Activated naive CD4-positive, alpha-beta T cell treated with anti-CD3 and anti-CD28 coated beads for 36 hours (primary cell): ENCODE measurements around the gene KRTAP5-2. TPM values are rescaled to one million over a fixed set of nuclear protein-coding genes. Genes with fewer than 3 reads are reported as not detected.
"Not testable (repeated sequence)": the region's sequence is repeated elsewhere in the genome, so short reads cannot be mapped to it uniquely, and the experiment has no call there.

ENCODE experiments used
- CTCF ChIA-PET: fragments of 350-600 bp; sonication (Branson Sonifier 250); formaldehyde crosslinking; loops from one replicate; lab custom pipeline; 2021; ENCODE audit warnings: antibody characterized with exemption; lab: Charles Lee
- DNase-seq: peaks from one replicate; pipeline ENCODE4 v3.0.0-alpha.2; 2020
- H3K27ac Mint-ChIP-seq: one replicate; pipeline ENCODE4 v1.8.0; 2021; ENCODE audit warnings: mild to moderate bottlenecking, mixed read lengths
- H3K27me3 Mint-ChIP-seq: one replicate; pipeline ENCODE4 v1.8.0; 2021; ENCODE audit warnings: low read depth, mixed read lengths
- H3K36me3 Mint-ChIP-seq: one replicate; pipeline ENCODE4 v1.8.0; 2021; ENCODE audit warnings: low read depth, mixed read lengths
- H3K4me1 Mint-ChIP-seq: one replicate; pipeline ENCODE4 v1.8.0; 2021; ENCODE audit warnings: low read depth, mixed read lengths
- H3K4me3 Mint-ChIP-seq: one replicate; pipeline ENCODE4 v1.8.0; 2021; ENCODE audit warnings: mild to moderate bottlenecking, moderate library complexity, mixed read lengths
- H3K9me3 Mint-ChIP-seq: one replicate; pipeline ENCODE4 v1.8.0; 2021; ENCODE audit warnings: mixed read lengths
- intact Hi-C: fragments of 100-400 bp; cut with micrococcal nuclease; formaldehyde crosslinking; loops from one replicate; pipeline ENCODE4 v1.15.1; 2023
- total RNA-seq, 2 experiments: library from RNA; stranded (reverse); gene quantifications; one replicate each; pipeline ENCODE4 v1.2.3, GENCODE V29; 2021

The KRTAP5-2 gene
- total RNA-seq, 2 experiments from 2014 or later, result not detected

DNA sequence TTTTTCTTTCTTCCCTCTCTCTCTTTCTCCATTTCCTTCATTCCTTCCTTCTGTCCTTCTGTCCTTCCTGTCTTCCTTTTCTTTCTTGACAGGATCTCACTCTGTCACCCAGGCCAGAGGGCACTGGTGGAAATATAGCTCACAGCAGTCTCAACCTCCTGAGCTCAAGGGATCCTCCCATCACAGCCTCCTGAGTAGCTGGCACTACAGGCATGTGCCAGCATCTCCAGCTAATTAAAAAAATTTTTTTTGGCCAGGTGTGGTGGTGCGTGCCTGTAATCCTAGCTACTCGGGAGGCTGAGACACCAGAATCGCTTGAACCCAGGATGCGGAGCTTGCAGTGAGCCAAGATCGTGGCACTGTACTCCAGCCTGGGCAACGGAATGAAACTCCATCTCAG, 21.3 kb downstream of the KRTAP5-2 start:
- DNase-seq, result no peak
- CTCF ChIA-PET, result interaction anchor here (0.6 to 2.5 kb wide), 5 partner anchors 11 to 659 kb away, joined by 3 to 12 read pairs (median 4); no protein-coding TSS in a partner anchor

GRCh38 chr11:1575756-1576155, 22.3 kb downstream of the KRTAP5-2 start:
- DNase-seq, H3K27ac Mint-ChIP-seq, H3K36me3 Mint-ChIP-seq, H3K4me3 Mint-ChIP-seq, H3K9me3 Mint-ChIP-seq: not testable (repeated sequence)
- intact Hi-C loops, result loop anchor here (2.0 kb wide), 1 partner anchor 313 kb away; no protein-coding TSS in a partner anchor
- Mint-ChIP-seq H3K4me1 (peaks cover 10% of the 10 kb centered on the region), H3K27me3 (peaks cover 15% of the 10 kb centered on the region)
- CTCF ChIA-PET, result interaction anchor here (1.0 to 2.5 kb wide), 12 partner anchors 11 to 462 kb away, joined by 3 to 12 read pairs (median 6); no protein-coding TSS in a partner anchor

More for the DNA sequence above, 21.3 kb downstream of the KRTAP5-2 start:
- H3K27ac Mint-ChIP-seq, result no peak overlapping the region
- H3K36me3 Mint-ChIP-seq, result no peaks in the 10 kb centered on the region
- H3K9me3 Mint-ChIP-seq, result peaks cover 4% of the 10 kb centered on the region
- H3K27me3 Mint-ChIP-seq, result peaks cover 15% of the 10 kb centered on the region
- H3K4me1 Mint-ChIP-seq, result peaks cover 9% of the 10 kb centered on the region
- intact Hi-C loops, result no loop called here
- H3K4me3 Mint-ChIP-seq, result no peak overlapping the region

DNA sequence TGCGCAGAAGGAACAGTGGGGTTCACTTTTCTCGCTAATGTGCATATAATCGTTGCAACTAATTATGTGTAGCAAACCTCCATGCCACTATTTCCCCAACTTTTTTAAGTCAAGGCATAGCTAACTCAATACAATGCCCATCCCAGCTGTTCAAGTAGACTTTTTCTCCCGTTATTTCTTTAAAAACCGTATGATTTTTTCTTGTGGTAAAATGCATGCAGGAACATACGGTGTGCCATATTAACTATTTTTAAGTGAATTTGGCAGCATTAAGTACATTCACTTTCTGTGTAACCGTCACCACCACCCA, 23.2 kb downstream of the KRTAP5-2 start:
- Mint-ChIP-seq H3K4me3 (no peak overlapping the region), H3K9me3 (peaks cover 4% of the 10 kb centered on the region), H3K27me3 (peaks cover 15% of the 10 kb centered on the region)

GRCh38 chr11:1574238-1574932, 23.7 kb downstream of the KRTAP5-2 start:
- peak; percentile 76 for DNase-seq
- intact Hi-C loops, result loop anchor here (1.0 to 5.0 kb wide), 6 partner anchors 28 to 568 kb away; no protein-coding TSS in a partner anchor
- Mint-ChIP-seq H3K27me3 (peaks cover 15% of the 10 kb centered on the region), H3K4me1 (peaks cover 18% of the 10 kb centered on the region), H3K9me3 (peaks cover 4% of the 10 kb centered on the region), H3K4me3 (peak overlapping the region; percentile 24), H3K27ac (no peak overlapping the region), H3K36me3 (no peaks in the 10 kb centered on the region)
- CTCF ChIA-PET, result interaction anchor here (0.6 to 3.4 kb wide), 33 partner anchors 9 to 369 kb away, joined by 3 to 56 read pairs (median 4); partner anchors contain the start of genes KRTAP5-2 and KRTAP5-5

More for the DNA sequence above, 23.2 kb downstream of the KRTAP5-2 start:
- H3K36me3 Mint-ChIP-seq, result no peaks in the 10 kb centered on the region
- H3K27ac Mint-ChIP-seq, result no peak overlapping the region
- peaks cover 16% of the 10 kb centered on the region for H3K4me1 Mint-ChIP-seq
- CTCF ChIA-PET, result interaction anchor here (0.6 to 3.4 kb wide), 31 partner anchors 10 to 461 kb away, joined by 3 to 56 read pairs (median 4); partner anchors contain the start of genes KRTAP5-2 and KRTAP5-5
- intact Hi-C loops, result loop anchor here (1.0 to 5.0 kb wide), 6 partner anchors 29 to 567 kb away; no protein-coding TSS in a partner anchor
- DNase-seq, result no peak

GRCh38 chr11:1573903-1574237, 24.2 kb downstream of the KRTAP5-2 start:
- intact Hi-C loops, result loop anchor here (1.0 to 5.0 kb wide), 6 partner anchors 28 to 568 kb away; no protein-coding TSS in a partner anchor
- Mint-ChIP-seq H3K36me3 (no peaks in the 10 kb centered on the region), H3K27me3 (peaks cover 15% of the 10 kb centered on the region), H3K27ac (no peak overlapping the region), H3K4me3 (peak overlapping the region; percentile 58), H3K4me1 (peaks cover 19% of the 10 kb centered on the region), H3K9me3 (peaks cover 4% of the 10 kb centered on the region)
- CTCF ChIA-PET, result interaction anchor here (0.8 to 3.4 kb wide), 11 partner anchors 15 to 369 kb away, joined by 3 to 56 read pairs (median 6); no protein-coding TSS in a partner anchor
- DNase-seq, result no peak

- Mint-ChIP-seq H3K4me1 (peaks cover 19% of the 10 kb centered on the region), H3K9me3 (peaks cover 2% of the 10 kb centered on the region), H3K27ac (no peak overlapping the region), H3K27me3 (peaks cover 15% of the 10 kb centered on the region), H3K36me3 (no peaks in the 10 kb centered on the region), H3K4me3 (peak overlapping the region; percentile 58)
- intact Hi-C loops, result loop anchor here (5.0 kb wide), 2 partner anchors 36 to 569 kb away; no protein-coding TSS in a partner anchor
- CTCF ChIA-PET, result interaction anchor here (0.8 to 3.4 kb wide), 8 partner anchors 14 to 65 kb away, joined by 3 to 56 read pairs (median 4); no protein-coding TSS in a partner anchor
- peak; percentile 62 for DNase-seq
Measured at GRCh38 chr11:1573077-1573902, 24.8 kb downstream of the KRTAP5-2 start.

DNA sequence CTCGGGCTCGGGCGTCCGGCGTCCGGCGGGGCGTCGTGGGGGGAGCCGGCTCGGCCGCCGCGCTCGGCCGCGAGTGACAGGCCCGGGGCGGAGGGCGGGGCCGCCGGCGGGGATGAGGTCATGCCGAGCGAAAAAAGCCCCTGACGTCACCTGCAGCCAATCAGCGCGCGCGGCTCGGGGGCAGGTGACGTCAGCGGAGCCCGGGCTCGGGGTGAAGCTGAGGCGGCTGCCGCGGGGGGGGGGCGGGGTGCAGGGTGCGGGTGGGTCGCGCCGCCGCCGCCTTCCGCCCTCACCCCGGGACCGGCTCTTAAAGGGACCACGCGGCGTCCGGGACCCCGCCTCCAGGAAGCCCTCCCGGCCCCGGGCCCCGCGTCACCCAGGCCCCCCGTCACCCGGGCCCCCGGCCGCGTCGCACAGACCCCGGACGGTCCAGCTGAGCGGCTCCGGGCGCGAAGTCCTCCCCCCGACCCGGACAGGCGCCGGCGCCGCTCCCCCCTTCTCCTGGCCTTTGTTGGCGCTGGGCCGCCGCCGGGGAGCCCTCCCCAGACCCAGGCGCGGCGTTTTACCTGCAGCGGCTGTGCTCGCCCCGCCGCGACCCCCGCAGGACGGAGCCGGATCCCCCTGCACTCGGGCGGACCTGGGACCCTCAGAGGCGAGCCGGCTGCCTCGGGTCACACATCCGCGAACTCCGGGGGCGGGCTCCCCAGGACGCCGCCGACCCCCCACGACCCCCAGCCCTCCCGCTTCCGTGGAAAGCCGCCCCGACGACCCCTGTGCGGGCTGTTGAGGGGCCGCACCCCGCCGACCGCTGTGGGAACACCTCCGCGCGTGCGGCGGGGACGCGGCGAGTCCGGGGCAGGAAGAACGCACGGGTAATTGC, 25.7 kb downstream of the KRTAP5-2 start, which contains the start of gene DUSP8:
Gene DUSP8, minus strand, starts transcription at position 75 of the 880 bp plus-strand sequence. CDS start 6,445 bp downstream, outside the sequence.
- H3K27ac Mint-ChIP-seq, result no peak within 1 kb of the TSS

GRCh38 chr11:1571760-1572196, 26.3 kb downstream of the KRTAP5-2 start:
- no peak for DNase-seq
- H3K27ac Mint-ChIP-seq, result no peak overlapping the region
- H3K4me1 Mint-ChIP-seq, result peaks cover 19% of the 10 kb centered on the region
- intact Hi-C loops, result loop anchor here (5.0 kb wide), 2 partner anchors 34 to 571 kb away; no protein-coding TSS in a partner anchor
- H3K36me3 Mint-ChIP-seq, result no peaks in the 10 kb centered on the region
- H3K27me3 Mint-ChIP-seq, result peaks cover 15% of the 10 kb centered on the region
- H3K4me3 Mint-ChIP-seq, result no peak overlapping the region
- no peaks in the 10 kb centered on the region for H3K9me3 Mint-ChIP-seq
- CTCF ChIA-PET, result interaction anchor here (0.6 kb wide), 1 partner anchor 261 kb away, joined by 3 read pairs; no protein-coding TSS in a partner anchor

More for the DNA sequence above, 25.7 kb downstream of the KRTAP5-2 start, which contains the start of gene DUSP8:
- peaks cover 19% of the 10 kb centered on the region for H3K4me1 Mint-ChIP-seq
- intact Hi-C loops, result loop anchor here (5.0 kb wide), 2 partner anchors 35 to 570 kb away; no protein-coding TSS in a partner anchor
- peaks cover 15% of the 10 kb centered on the region for H3K27me3 Mint-ChIP-seq
- peak; percentile 92 for DNase-seq
- CTCF ChIA-PET, result interaction anchor here (0.6 to 3.4 kb wide), 4 partner anchors 23 to 260 kb away, joined by 3 to 56 read pairs (median 3); no protein-coding TSS in a partner anchor
- no peaks in the 10 kb centered on the region for H3K36me3 Mint-ChIP-seq
- peak within 1 kb of the TSS; percentile 64 for H3K4me3 Mint-ChIP-seq
- no peaks in the 10 kb centered on the region for H3K9me3 Mint-ChIP-seq

DNA sequence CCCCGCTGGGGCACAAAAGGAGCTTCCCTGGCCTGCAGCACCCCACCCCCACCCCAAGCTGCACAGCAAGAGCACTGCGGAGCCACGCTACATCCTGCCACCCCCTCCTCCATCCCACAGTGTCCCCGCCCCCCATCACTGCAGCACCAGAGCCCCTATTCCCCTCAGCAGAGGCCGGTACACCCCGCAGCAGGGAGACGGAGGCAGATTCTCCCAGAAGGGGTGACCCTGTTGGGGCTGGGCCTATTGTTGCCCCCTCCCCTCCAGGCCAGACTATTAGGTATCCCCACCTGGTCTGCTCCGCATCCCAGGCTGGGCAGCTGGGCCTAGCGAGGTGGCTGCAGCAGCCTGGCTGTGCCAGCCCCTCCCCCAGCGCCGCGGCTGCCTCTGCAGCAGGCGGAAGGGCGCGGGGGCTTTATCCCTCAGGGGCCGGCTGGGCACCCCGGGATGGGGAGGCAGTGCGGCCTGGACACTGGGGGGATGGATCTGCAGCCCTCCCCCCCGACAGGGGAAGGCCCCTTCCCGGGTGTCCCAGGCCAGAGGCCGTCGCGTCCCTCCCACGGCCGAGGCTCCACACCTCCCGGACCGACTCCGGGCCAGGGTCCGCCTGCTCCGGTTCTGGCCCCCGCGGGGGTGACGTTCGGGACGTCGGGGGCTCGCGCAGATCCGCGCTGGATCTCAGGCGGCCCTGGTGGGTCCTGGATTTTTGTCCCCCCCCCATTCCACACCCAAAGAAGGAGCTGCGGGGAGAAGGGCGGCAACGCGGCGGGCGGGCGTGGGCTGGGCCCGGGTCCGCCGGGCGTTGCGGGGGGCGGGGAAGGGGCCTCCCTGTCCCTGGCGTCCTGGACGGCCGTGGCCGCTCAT, 27.0 kb downstream of the KRTAP5-2 start:
- Mint-ChIP-seq H3K36me3 (no peaks in the 10 kb centered on the region), H3K4me3 (peak overlapping the region; percentile 64), H3K27me3 (peaks cover 12% of the 10 kb centered on the region), H3K4me1 (peaks cover 19% of the 10 kb centered on the region), H3K9me3 (no peaks in the 10 kb centered on the region), H3K27ac (no peak overlapping the region)
- intact Hi-C loops, result loop anchor here (5.0 kb wide), 2 partner anchors 34 to 571 kb away; no protein-coding TSS in a partner anchor
- DNase-seq, result peak; percentile 47
- CTCF ChIA-PET, result no interaction called here

- Mint-ChIP-seq H3K9me3 (no peaks in the 10 kb centered on the region), H3K36me3 (no peaks in the 10 kb centered on the region), H3K27me3 (peaks cover 11% of the 10 kb centered on the region), H3K27ac (no peak overlapping the region), H3K4me1 (peaks cover 19% of the 10 kb centered on the region), H3K4me3 (peak overlapping the region; percentile 64)
- intact Hi-C loops, result loop anchor here (5.0 kb wide), 2 partner anchors 33 to 572 kb away; no protein-coding TSS in a partner anchor
- CTCF ChIA-PET, result no interaction called here
- no peak for DNase-seq
Measured at GRCh38 chr11:1570531-1570895, 27.6 kb downstream of the KRTAP5-2 start.
